ENCODE measurements around the gene SPEN.

GRCh38 chr1:15938628-15939161 lies 91.2 kb downstream of the SPEN start:
- TF ChIP-seq POLR2A (IDR thresholded peaks at IDR 0.05) (no peak), CTCF (IDR thresholded peaks at IDR 0.05) (no peak)
